Hepatocyte (in vitro differentiated cells): ENCODE data around the gene TBC1D13. TPM values are rescaled to one million over a fixed set of nuclear protein-coding genes. Genes with fewer than 3 reads are reported as not detected.

Experiments
- DNase-seq: peaks from one replicate; pipeline ENCODE4 v3.0.0-alpha.2; 2016; ENCODE audit warnings: low spot score
- H2AFZ ChIP-seq: fragments of 200-600 bp; sonication (generic); 2 replicates; pipeline ENCODE4 v1.6.0; 2016; ENCODE audit warnings: antibody characterized with exemption, mild to moderate bottlenecking
- H3K27ac ChIP-seq: fragments of 200-600 bp; sonication (generic); 2 replicates; pipeline ENCODE4 v1.5.1; 2016; ENCODE audit warnings: mild to moderate bottlenecking
- H3K27me3 ChIP-seq: fragments of 200-600 bp; sonication (generic); 2 replicates; pipeline ENCODE4 v1.6.1; 2016
- H3K36me3 ChIP-seq: fragments of 200-600 bp; sonication (generic); replicated peaks from 2 replicates; pipeline ENCODE4 v1.5.1; 2016; ENCODE audit warnings: low read depth; ENCODE audit not compliant: insufficient read depth
- H3K4me1 ChIP-seq: fragments of 200-600 bp; sonication (generic); 2 replicates; pipeline ENCODE4 v1.5.1; 2016; ENCODE audit warnings: mild to moderate bottlenecking, moderate library complexity; ENCODE audit not compliant: insufficient read depth
- H3K4me2 ChIP-seq: fragments of 200-600 bp; sonication (generic); 2 replicates; pipeline ENCODE4 v1.6.0; 2016
- H3K4me3 ChIP-seq: fragments of 200-600 bp; sonication (generic); 2 replicates; pipeline ENCODE4 v1.5.1; 2016; ENCODE audit warnings: mild to moderate bottlenecking
- H3K79me2 ChIP-seq: fragments of 200-600 bp; sonication (generic); 2 replicates; pipeline ENCODE4 v1.6.0; 2017; ENCODE audit warnings: mild to moderate bottlenecking
- H3K9me2 ChIP-seq: fragments of 200-600 bp; sonication (generic); replicated peaks from 2 replicates; pipeline ENCODE4 v1.6.0; 2017; ENCODE audit warnings: mild to moderate bottlenecking; ENCODE audit not compliant: insufficient read depth
- H3K9me3 ChIP-seq: fragments of 200-600 bp; sonication (generic); 2 replicates; pipeline ENCODE4 v1.5.1; 2016; ENCODE audit warnings: low read depth, mild to moderate bottlenecking
- H4K20me1 ChIP-seq: fragments of 200-600 bp; sonication (generic); 2 replicates; pipeline ENCODE4 v1.6.0; 2016; ENCODE audit warnings: mild to moderate bottlenecking; ENCODE audit not compliant: insufficient read depth, poor library complexity, severe bottlenecking
- CTCF ChIP-seq: fragments of 200-600 bp; sonication (generic); IDR thresholded peaks from 2 replicates; pipeline ENCODE4 v1.5.1; 2016; ENCODE audit warnings: antibody characterized with exemption, mild to moderate bottlenecking; ENCODE audit not compliant: poor library complexity
- EZH2 ChIP-seq: fragments of 200-600 bp; sonication (generic); IDR thresholded peaks from 2 replicates; pipeline ENCODE4 v1.6.1; 2016; ENCODE audit warnings: antibody characterized with exemption, mild to moderate bottlenecking, borderline replicate concordance
- EZH2phosphoT487 ChIP-seq: fragments of 200-600 bp; sonication (generic); IDR thresholded peaks from one replicate; pipeline ENCODE4 v1.6.1; 2018; ENCODE audit warnings: antibody characterized with exemption, mild to moderate bottlenecking, low read depth, moderate library complexity; ENCODE audit not compliant: unreplicated experiment, severe bottlenecking
- WGBS: methylation state at CpG from one replicate; pipeline ENCODE4 v1.1.6; 2016; ENCODE audit warnings: low lambda C conversion rate; ENCODE audit errors: missing lambda C conversion rate; 5-methylcytosine and 5-hydroxymethylcytosine counted together
- polyA plus RNA-seq: library from polyadenylated mRNA; unstranded; fragments of >200 nt; fragmentation: Nextera tagmentation; extraction: Ambion mirVana; gene quantifications from 2 replicates; pipeline ENCODE4 v1.2.1, GENCODE V29; 2016
- total RNA-seq: library from RNA; depleted of rRNA; stranded (reverse); fragments of >200 nt; gene quantifications from 2 replicates; pipeline ENCODE4 v1.2.3, GENCODE V29; 2014

TBC1D13 gene
- total and polyA plus RNA-seq, 2 experiments from 2014 or later: 21.4 to 25.2 TPM

- no peak for TF ChIP-seq EZH2
- TF ChIP-seq CTCF: no peak
- no peak for TF ChIP-seq EZH2phosphoT487
- Histone ChIP-seq H3K36me3 (no peaks in the 10 kb centered on the region), H3K9me2 (no peaks in the 10 kb centered on the region), H4K20me1 (no peaks in the 10 kb centered on the region), H3K27ac (no peak overlapping the region), H3K4me1 (no peaks in the 10 kb centered on the region), H3K9me3 (no peaks in the 10 kb centered on the region), H3K79me2 (no peaks in the 10 kb centered on the region), H3K27me3 (no peaks in the 10 kb centered on the region), H3K4me3 (no peak overlapping the region), H3K4me2 (no peak overlapping the region), H2AFZ (no peak overlapping the region)
- DNase-seq: no peak
- WGBS: 97% methylated on average over 11 of the region's 12 CpGs
These were observed 22.1 kb downstream of the TBC1D13 start for GRCh38 chr9:128809036-128809599.

- DNase-seq: no peak
- Histone ChIP-seq H3K27me3 (no peaks in the 10 kb centered on the region), H3K9me3 (no peaks in the 10 kb centered on the region), H3K9me2 (no peaks in the 10 kb centered on the region), H3K4me2 (no peak overlapping the region), H2AFZ (no peak overlapping the region), H3K27ac (no peak overlapping the region), H3K4me3 (no peak overlapping the region), H4K20me1 (no peaks in the 10 kb centered on the region), H3K79me2 (no peaks in the 10 kb centered on the region), H3K36me3 (no peaks in the 10 kb centered on the region), H3K4me1 (no peaks in the 10 kb centered on the region)
- TF ChIP-seq CTCF: no peak
- no peak for TF ChIP-seq EZH2
- no peak for TF ChIP-seq EZH2phosphoT487
- 70% methylated on average over 2 of the region's 2 CpGs for WGBS
These were observed 22.8 kb downstream of the TBC1D13 start for GRCh38 chr9:128809831-128810230.

DNA sequence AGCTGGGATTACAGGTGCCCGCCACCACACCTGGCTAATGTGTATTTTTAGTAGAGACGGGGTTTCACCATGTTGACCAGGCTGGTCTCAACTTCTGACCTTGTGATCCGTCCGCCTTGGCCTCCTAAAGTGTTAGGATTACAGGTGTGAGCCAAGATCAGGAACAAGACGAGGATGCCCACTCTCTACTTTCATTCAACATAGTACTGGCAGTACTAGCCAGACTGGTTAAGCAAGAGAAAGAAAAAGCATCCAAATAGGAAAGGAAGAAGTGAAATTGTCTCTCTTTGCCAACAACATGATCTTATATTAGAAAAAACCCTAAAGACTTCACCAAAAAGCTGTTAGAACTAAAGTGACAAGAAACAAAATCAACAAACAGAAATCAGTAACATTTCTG lies 23.8 kb downstream of the TBC1D13 start:
- 95% methylated on average over 5 of the region's 5 CpGs for WGBS
- Histone ChIP-seq H3K4me2 (no peak overlapping the region), H4K20me1 (no peaks in the 10 kb centered on the region), H3K9me2 (no peaks in the 10 kb centered on the region), H3K27me3 (no peaks in the 10 kb centered on the region), H2AFZ (no peak overlapping the region), H3K4me1 (no peaks in the 10 kb centered on the region), H3K79me2 (no peaks in the 10 kb centered on the region), H3K36me3 (no peaks in the 10 kb centered on the region), H3K9me3 (no peaks in the 10 kb centered on the region), H3K27ac (no peak overlapping the region), H3K4me3 (no peak overlapping the region)
- DNase-seq: no peak
- no peak for TF ChIP-seq CTCF
- no peak for TF ChIP-seq EZH2phosphoT487
